H9 (cell line): Measurements from ENCODE around the gene JPH2. TPM values are rescaled to one million over a fixed set of nuclear protein-coding genes. Genes with fewer than 3 reads are reported as not detected.
A peak's percentile ranks its signal among the peaks of the same experiment; 100 is the strongest.

ENCODE experiments used
- DNase-seq: peaks from one replicate; pipeline ENCODE4 v3.0.0-alpha.2; 2017
- H2AFZ ChIP-seq: one replicate; pipeline ENCODE4 v1.6.1; 2013; ENCODE audit warnings: mild to moderate bottlenecking, low read length, control low read depth, moderate library complexity
- H2AK5ac ChIP-seq: 2 replicates; pipeline ENCODE4 v1.6.1; 2013; ENCODE audit warnings: low read length, control low read depth, mixed read lengths; ENCODE audit not compliant: insufficient read length
- H2BK120ac ChIP-seq: one replicate; pipeline ENCODE4 v1.6.1; 2013; ENCODE audit warnings: low read depth, mild to moderate bottlenecking, low read length, control low read depth, inconsistent platforms; ENCODE audit not compliant: poor library complexity, severe bottlenecking
- H2BK12ac ChIP-seq: 2 replicates; pipeline ENCODE4 v1.6.1; 2013; ENCODE audit warnings: low read length, control low read depth, mixed read lengths, low read depth; ENCODE audit not compliant: insufficient read length
- H2BK15ac ChIP-seq: 2 replicates; pipeline ENCODE4 v1.6.1; 2013; ENCODE audit warnings: low read depth, low read length, control low read depth
- H2BK20ac ChIP-seq: one replicate; pipeline ENCODE4 v1.6.1; 2013; ENCODE audit warnings: low read depth, mild to moderate bottlenecking, low read length, control low read depth, inconsistent platforms; ENCODE audit not compliant: poor library complexity, severe bottlenecking
- H2BK5ac ChIP-seq: 2 replicates; pipeline ENCODE4 v1.6.1; 2013; ENCODE audit warnings: low read length, control low read depth, mixed read lengths; ENCODE audit not compliant: insufficient read length
- H3K14ac ChIP-seq: 2 replicates; pipeline ENCODE4 v1.6.1; 2013; ENCODE audit warnings: low read length, control low read depth; ENCODE audit not compliant: insufficient read depth
- H3K18ac ChIP-seq: 2 replicates; pipeline ENCODE4 v1.6.1; 2013; ENCODE audit warnings: low read depth, mild to moderate bottlenecking, mixed read lengths, low read length, control low read depth; ENCODE audit not compliant: insufficient read length
- H3K23ac ChIP-seq: 2 replicates; pipeline ENCODE4 v1.6.1; 2013; ENCODE audit warnings: low read length, control low read depth, mixed read lengths, low read depth; ENCODE audit not compliant: insufficient read length
- H3K23me2 ChIP-seq: 2 replicates; pipeline ENCODE4 v1.6.1; 2013; ENCODE audit warnings: low read depth, mild to moderate bottlenecking, mixed read lengths, low read length, control low read depth; ENCODE audit not compliant: insufficient read length, poor library complexity, severe bottlenecking
- H3K27ac ChIP-seq: 2 replicates; pipeline ENCODE4 v1.5.1; 2013; ENCODE audit warnings: low read length, control low read depth, mixed read lengths, low read depth; ENCODE audit not compliant: insufficient read length
- H3K27me3 ChIP-seq: 2 replicates; pipeline ENCODE4 v1.6.1; 2013; ENCODE audit warnings: low read length, control low read depth, inconsistent platforms; ENCODE audit not compliant: insufficient read depth
- H3K4ac ChIP-seq: 2 replicates; pipeline ENCODE4 v1.6.1; 2013; ENCODE audit warnings: low read depth, mild to moderate bottlenecking, control low read depth, inconsistent platforms, low read length, moderate library complexity
- H3K4me1 ChIP-seq: 2 replicates; pipeline ENCODE4 v1.6.1; 2013; ENCODE audit warnings: low read length, control low read depth, inconsistent platforms; ENCODE audit not compliant: insufficient read depth
- H3K4me2 ChIP-seq: 2 replicates; pipeline ENCODE4 v1.6.1; 2013; ENCODE audit warnings: low read length, control low read depth, mixed read lengths; ENCODE audit not compliant: insufficient read length, insufficient read depth
- H3K56ac ChIP-seq: 2 replicates; pipeline ENCODE4 v1.6.1; 2013; ENCODE audit warnings: low read depth, mild to moderate bottlenecking, mixed read lengths, low read length, control low read depth; ENCODE audit not compliant: insufficient read length
- H3K79me1 ChIP-seq: 2 replicates; pipeline ENCODE4 v1.6.1; 2013; ENCODE audit warnings: low read depth, mild to moderate bottlenecking, moderate library complexity, low read length, control low read depth, inconsistent platforms; ENCODE audit not compliant: insufficient read depth, poor library complexity, severe bottlenecking
- H3K79me2 ChIP-seq: 2 replicates; pipeline ENCODE4 v1.6.1; 2013; ENCODE audit warnings: low read length, control low read depth, inconsistent platforms; ENCODE audit not compliant: insufficient read depth
- H3K9ac ChIP-seq: 2 replicates; pipeline ENCODE4 v1.6.1; 2013; ENCODE audit warnings: low read length, control low read depth, mixed read lengths; ENCODE audit not compliant: insufficient read length; ENCODE audit errors: extremely low read depth
- H3K9me3 ChIP-seq: one replicate; pipeline ENCODE4 v1.6.1; 2013; ENCODE audit warnings: low read depth, low read length, inconsistent platforms; ENCODE audit not compliant: control insufficient read depth
- H3T11ph ChIP-seq: one replicate; pipeline ENCODE4 v1.6.1; 2013; ENCODE audit warnings: mild to moderate bottlenecking, low read length, control low read depth, inconsistent platforms
- H4K20me1 ChIP-seq: one replicate; pipeline ENCODE4 v1.6.1; 2013; ENCODE audit not compliant: control insufficient read depth, insufficient read length, insufficient read depth
- H4K5ac ChIP-seq: 2 replicates; pipeline ENCODE4 v1.6.1; 2013; ENCODE audit warnings: low read depth, mild to moderate bottlenecking, mixed read lengths, low read length, control low read depth; ENCODE audit not compliant: insufficient read length
- H4K8ac ChIP-seq: replicated peaks from 2 replicates; pipeline ENCODE4 v1.6.1; 2013; ENCODE audit warnings: low read length, control low read depth, mixed read lengths, low read depth; ENCODE audit not compliant: insufficient read length
- H4K91ac ChIP-seq: 2 replicates; pipeline ENCODE4 v1.6.1; 2013; ENCODE audit warnings: low read depth, mild to moderate bottlenecking, moderate library complexity, mixed read lengths, low read length, control low read depth; ENCODE audit not compliant: insufficient read length
- H3K27ac Mint-ChIP-seq, 3 experiments: 2 replicates in 2 of 3; 3 replicates in 1 of 3; pipeline ENCODE4 v1.8.0; 2020 to 2021; ENCODE audit warnings: mixed read lengths in 3 of 3, mild to moderate bottlenecking in 1 of 3, moderate library complexity in 1 of 3
- H3K27me3 Mint-ChIP-seq: 2 replicates; pipeline ENCODE4 v1.8.0; 2021; ENCODE audit warnings: low read depth, mild to moderate bottlenecking, moderate library complexity, mixed read lengths
- H3K36me3 Mint-ChIP-seq, 3 experiments: 2 replicates in 2 of 3; 3 replicates in 1 of 3; pipeline ENCODE4 v1.8.0; 2020 to 2021; ENCODE audit warnings: low read depth in 3 of 3, mixed read lengths in 3 of 3; ENCODE audit not compliant: insufficient read depth in 1 of 3
- H3K4me1 Mint-ChIP-seq, 2 experiments: 2 replicates each; pipeline ENCODE4 v1.8.0; 2020; ENCODE audit warnings: mixed read lengths in 2 of 2
- H3K4me3 Mint-ChIP-seq, 2 experiments: 2 replicates in 1 of 2; 3 replicates in 1 of 2; pipeline ENCODE4 v1.8.0; 2020 to 2021; ENCODE audit warnings: mild to moderate bottlenecking in 2 of 2, mixed read lengths in 2 of 2, moderate library complexity in 1 of 2
- H3K9me3 Mint-ChIP-seq, 2 experiments: 2 replicates in 1 of 2; 3 replicates in 1 of 2; pipeline ENCODE4 v1.8.0; 2020; ENCODE audit warnings: mild to moderate bottlenecking in 2 of 2, mixed read lengths in 2 of 2, moderate library complexity in 1 of 2
- WGBS: extraction: QIAGEN DNeasy Blood & Tissue Kit; methylation state at CpG from one replicate; pipeline ENCODE4 v1.1.7; 2013; ENCODE audit warnings: missing lambda C conversion rate, low lambda C conversion rate, mixed read lengths; ENCODE audit not compliant: insufficient read length; ENCODE audit errors: extremely low coverage; 5-methylcytosine and 5-hydroxymethylcytosine counted together
- total RNA-seq: library from RNA; stranded (reverse); gene quantifications from 2 replicates; pipeline ENCODE4 v1.2.1, GENCODE V29; 2021
- TF ChIP-seq, protein P1 (sequence below): fragments of 200-600 bp; sonication (generic); conservative IDR thresholded peaks from 3 replicates; pipeline ENCODE4 v1.8.0; 2021; ENCODE audit warnings: antibody characterized with exemption, mild to moderate bottlenecking

The JPH2 gene
- total RNA-seq, 1 experiment from 2014 or later = 0.31 TPM

GRCh38 chr20:44195605-44196004, 8.6 kb upstream of the JPH2 start:
- DNase-seq = no peak
- no peak overlapping the region for H3K18ac ChIP-seq
- H3K4me3 Mint-ChIP-seq = no peak overlapping the region
- no peak overlapping the region for H3K27ac ChIP-seq
- H4K91ac ChIP-seq = no peak overlapping the region
- H3K23ac ChIP-seq = no peak overlapping the region
- H2BK120ac ChIP-seq = no peak overlapping the region
- no peaks in the 10 kb centered on the region for H3K79me1 ChIP-seq
- H2BK20ac ChIP-seq = no peak overlapping the region
- TF ChIP-seq, protein P1, sequence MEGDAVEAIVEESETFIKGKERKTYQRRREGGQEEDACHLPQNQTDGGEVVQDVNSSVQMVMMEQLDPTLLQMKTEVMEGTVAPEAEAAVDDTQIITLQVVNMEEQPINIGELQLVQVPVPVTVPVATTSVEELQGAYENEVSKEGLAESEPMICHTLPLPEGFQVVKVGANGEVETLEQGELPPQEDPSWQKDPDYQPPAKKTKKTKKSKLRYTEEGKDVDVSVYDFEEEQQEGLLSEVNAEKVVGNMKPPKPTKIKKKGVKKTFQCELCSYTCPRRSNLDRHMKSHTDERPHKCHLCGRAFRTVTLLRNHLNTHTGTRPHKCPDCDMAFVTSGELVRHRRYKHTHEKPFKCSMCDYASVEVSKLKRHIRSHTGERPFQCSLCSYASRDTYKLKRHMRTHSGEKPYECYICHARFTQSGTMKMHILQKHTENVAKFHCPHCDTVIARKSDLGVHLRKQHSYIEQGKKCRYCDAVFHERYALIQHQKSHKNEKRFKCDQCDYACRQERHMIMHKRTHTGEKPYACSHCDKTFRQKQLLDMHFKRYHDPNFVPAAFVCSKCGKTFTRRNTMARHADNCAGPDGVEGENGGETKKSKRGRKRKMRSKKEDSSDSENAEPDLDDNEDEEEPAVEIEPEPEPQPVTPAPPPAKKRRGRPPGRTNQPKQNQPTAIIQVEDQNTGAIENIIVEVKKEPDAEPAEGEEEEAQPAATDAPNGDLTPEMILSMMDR = no peak
- H3K23me2 ChIP-seq = no peaks in the 10 kb centered on the region
- H3K27ac Mint-ChIP-seq = peak overlapping the region in 1 of 3 experiments; percentile 69; a peak in 1 of 7 replicates
- H2BK15ac ChIP-seq = no peak overlapping the region
- no peaks in the 10 kb centered on the region for H3K9me3 ChIP-seq
- H2AK5ac ChIP-seq = no peak overlapping the region
- no peak overlapping the region for H3K56ac ChIP-seq
- H2BK5ac ChIP-seq = no peak overlapping the region
- H3K4me2 ChIP-seq = no peak overlapping the region
- H2BK12ac ChIP-seq = no peak overlapping the region
- no peaks in the 10 kb centered on the region for H3K27me3 ChIP-seq
- no peak overlapping the region for H4K5ac ChIP-seq
- H3K4ac ChIP-seq = no peak overlapping the region
- H4K20me1 ChIP-seq = no peaks in the 10 kb centered on the region
- peaks cover 27 to 39% (median 34%) of the 10 kb centered on the region in 3 experiments; a peak in 6 of 7 replicates for H3K36me3 Mint-ChIP-seq
- peaks cover 5% of the 10 kb centered on the region for H3K27me3 Mint-ChIP-seq
- H3T11ph ChIP-seq = no peak overlapping the region
- H3K14ac ChIP-seq = no peak overlapping the region
- no peak overlapping the region for H4K8ac ChIP-seq
- H3K9me3 Mint-ChIP-seq = no peaks in the 10 kb centered on the region
- H3K9ac ChIP-seq = no peak overlapping the region
- no peak overlapping the region for H2AFZ ChIP-seq
- WGBS = no CpG with 5 or more reads among the region's 1 CpG
- H3K4me1 ChIP-seq = no peaks in the 10 kb centered on the region
- H3K79me2 ChIP-seq = no peaks in the 10 kb centered on the region
- no peaks in the 10 kb centered on the region for H3K4me1 Mint-ChIP-seq
